ENCODE measurements around the gene CCDC187. TPM values are rescaled to one million over a fixed set of nuclear protein-coding genes. Genes with fewer than 3 reads are reported as not detected.

The CCDC187 gene
- total RNA-seq, 2 donors from 2014 or later: 0.04 to 0.09 TPM

GRCh38 chr9:136347472-136348256 lies 43.8 kb upstream of the CCDC187 start:
- Mint-ChIP-seq H3K4me1 (peaks cover 3% of the 10 kb centered on the region), H3K36me3 (ENCODE audit: low read depth) (no peaks in the 10 kb centered on the region)

GRCh38 chr9:136346927-136347465 lies 43.1 kb upstream of the CCDC187 start:
- H3K9ac ChIP-seq (ENCODE audit: extremely low read depth, low read length, poor library complexity, severe bottlenecking): no peak overlapping the region
- no peak for DNase-seq

More at GRCh38 chr9:136347472-136348256, 43.8 kb upstream of the CCDC187 start:
- no peak for DNase-seq
- H3K4me1 ChIP-seq (ENCODE audit: control insufficient read depth, insufficient read depth, low read length): peaks cover 6% of the 10 kb centered on the region
- no peak overlapping the region for H3K9ac ChIP-seq (ENCODE audit: extremely low read depth, low read length, poor library complexity, severe bottlenecking)
- no peaks in the 10 kb centered on the region for H3K36me3 ChIP-seq (ENCODE audit: control insufficient read depth, insufficient read depth, low read length)
- no peak overlapping the region for H3K27ac ChIP-seq (ENCODE audit: low read depth, low read length)
- H3K4me3 ChIP-seq (ENCODE audit: low read length): no peak overlapping the region
- no peaks in the 10 kb centered on the region for H3K9me3 ChIP-seq (ENCODE audit: control insufficient read depth, low read length)
- Mint-ChIP-seq H3K27ac (no peak overlapping the region), H3K27me3 (ENCODE audit: insufficient read depth) (no peaks in the 10 kb centered on the region), H3K4me3 (no peak overlapping the region), H3K9me3 (no peaks in the 10 kb centered on the region)
- H3K27me3 ChIP-seq (ENCODE audit: control insufficient read depth, insufficient read depth, low read length, poor library complexity, severe bottlenecking): no peaks in the 10 kb centered on the region
- TF ChIP-seq CTCF (conservative IDR thresholded peaks at IDR 0.05): no peak
- WGBS, 2 experiments (ENCODE audit: insufficient coverage in 1 of 2, insufficient read length in 1 of 2): 90 to 93% methylated on average over 26 to 34 of the region's 34 CpGs

GRCh38 chr9:136346157-136346481 lies 42.2 kb upstream of the CCDC187 start:
- H3K27me3 Mint-ChIP-seq (ENCODE audit: insufficient read depth): no peaks in the 10 kb centered on the region
- H3K9ac ChIP-seq (ENCODE audit: extremely low read depth, low read length, poor library complexity, severe bottlenecking): no peak overlapping the region
- no peaks in the 10 kb centered on the region for H3K36me3 Mint-ChIP-seq (ENCODE audit: low read depth)
- peak overlapping the region; percentile 21 for H3K27ac ChIP-seq (ENCODE audit: low read depth, low read length)
- TF ChIP-seq CTCF (conservative IDR thresholded peaks at IDR 0.05): no peak
- H3K4me3 ChIP-seq (ENCODE audit: low read length): no peak overlapping the region
- no peak for DNase-seq
- no peak overlapping the region for H3K27ac Mint-ChIP-seq
- H3K9me3 ChIP-seq (ENCODE audit: control insufficient read depth, low read length): no peaks in the 10 kb centered on the region
- 89 to 93% methylated on average over 6 to 10 of the region's 10 CpGs for WGBS, 2 experiments (ENCODE audit: insufficient coverage in 1 of 2, insufficient read length in 1 of 2)
- no peaks in the 10 kb centered on the region for H3K36me3 ChIP-seq (ENCODE audit: control insufficient read depth, insufficient read depth, low read length)
- no peak overlapping the region for H3K4me3 Mint-ChIP-seq
- peaks cover 3% of the 10 kb centered on the region for H3K4me1 Mint-ChIP-seq
- H3K4me1 ChIP-seq (ENCODE audit: control insufficient read depth, insufficient read depth, low read length): peaks cover 6% of the 10 kb centered on the region
- no peaks in the 10 kb centered on the region for H3K27me3 ChIP-seq (ENCODE audit: control insufficient read depth, insufficient read depth, low read length, poor library complexity, severe bottlenecking)
- H3K9me3 Mint-ChIP-seq: no peaks in the 10 kb centered on the region

More at GRCh38 chr9:136346927-136347465, 43.1 kb upstream of the CCDC187 start:
- no peak overlapping the region for H3K4me3 Mint-ChIP-seq
- Histone ChIP-seq H3K36me3 (ENCODE audit: control insufficient read depth, insufficient read depth, low read length) (no peaks in the 10 kb centered on the region), H3K27me3 (ENCODE audit: control insufficient read depth, insufficient read depth, low read length, poor library complexity, severe bottlenecking) (no peaks in the 10 kb centered on the region), H3K27ac (ENCODE audit: low read depth, low read length) (no peak overlapping the region), H3K4me3 (ENCODE audit: low read length) (no peak overlapping the region), H3K4me1 (ENCODE audit: control insufficient read depth, insufficient read depth, low read length) (peaks cover 6% of the 10 kb centered on the region), H3K9me3 (ENCODE audit: control insufficient read depth, low read length) (no peaks in the 10 kb centered on the region)
- no peaks in the 10 kb centered on the region for H3K36me3 Mint-ChIP-seq (ENCODE audit: low read depth)
- H3K4me1 Mint-ChIP-seq: peaks cover 3% of the 10 kb centered on the region
- no peak for TF ChIP-seq CTCF (conservative IDR thresholded peaks at IDR 0.05)
- no peak overlapping the region for H3K27ac Mint-ChIP-seq
- H3K27me3 Mint-ChIP-seq (ENCODE audit: insufficient read depth): no peaks in the 10 kb centered on the region
- no peaks in the 10 kb centered on the region for H3K9me3 Mint-ChIP-seq
- 90% methylated on average over 18 to 20 of the region's 20 CpGs for whole genome bisulfite sequencing, 2 experiments (ENCODE audit: insufficient coverage in 1 of 2, insufficient read length in 1 of 2)

All from endodermal cell (in vitro differentiated cells).